CD14-positive monocyte (primary cell): ENCODE results near the gene CD44. TPM values are rescaled to one million over a fixed set of nuclear protein-coding genes. Genes with fewer than 3 reads are reported as not detected.
"Not testable (repeated sequence)": the region's sequence is repeated elsewhere in the genome, so short reads cannot be mapped to it uniquely, and the experiment has no call there.

ENCODE experiments used
- DNase-seq, 3 donors: peaks; one replicate each; pipeline ENCODE4 v3.0.0-alpha.2; 2011 to 2022
- H2AFZ ChIP-seq: 2 replicates; pipeline ENCODE4 v1.6.0; 2012; ENCODE audit warnings: mild to moderate bottlenecking, low read depth, low read length, inconsistent platforms; ENCODE audit not compliant: insufficient read depth, poor library complexity, severe bottlenecking
- H3K27ac ChIP-seq, 2 donors: 1 replicate in 1 of 2; 2 replicates in 1 of 2; pipeline ENCODE4 v1.5.1; 2012 to 2013; ENCODE audit warnings: low read length in 2 of 2, control low read depth in 1 of 2, inconsistent platforms in 1 of 2, low read depth in 1 of 2, mild to moderate bottlenecking in 1 of 2
- H3K27me3 ChIP-seq, 2 donors: one replicate each; pipeline versions ENCODE4 v1.6.0 to v1.6.1; 2011 to 2013; ENCODE audit warnings: low read length in 2 of 2; ENCODE audit not compliant: control insufficient read depth in 2 of 2, insufficient read depth in 2 of 2
- H3K36me3 ChIP-seq, 2 donors: replicated peaks in 1 of 2; 1 replicate in 1 of 2; 2 replicates in 1 of 2; pipeline versions ENCODE4 v1.5.1 to v1.6.1; 2012 to 2013; ENCODE audit warnings: low read length in 2 of 2, control low read depth in 1 of 2, inconsistent platforms in 1 of 2, mild to moderate bottlenecking in 1 of 2; ENCODE audit not compliant: insufficient read depth in 2 of 2, control insufficient read depth in 1 of 2
- H3K4me1 ChIP-seq, 2 donors: 1 replicate in 1 of 2; 2 replicates in 1 of 2; pipeline versions ENCODE4 v1.5.1 to v1.6.1; 2012 to 2013; ENCODE audit warnings: low read length in 2 of 2, control low read depth in 1 of 2, inconsistent platforms in 1 of 2, mild to moderate bottlenecking in 1 of 2, moderate library complexity in 1 of 2; ENCODE audit not compliant: insufficient read depth in 2 of 2, control insufficient read depth in 1 of 2
- H3K4me2 ChIP-seq: replicated peaks from 2 replicates; pipeline ENCODE3; 2012; ENCODE audit warnings: low read length, moderate library complexity, mild to moderate bottlenecking; ENCODE audit not compliant: poor library complexity, severe bottlenecking; ENCODE audit errors: extremely low read depth
- H3K4me3 ChIP-seq, 3 experiments: fragments of 200-600 bp in 1 of 3; sonication (generic) in 1 of 3; replicated peaks in 1 of 3; 1 replicate in 2 of 3; 2 replicates in 1 of 3; pipeline ENCODE4 v1.5.1; 2011 to 2013; ENCODE audit warnings: low read length in 3 of 3, mild to moderate bottlenecking in 3 of 3, control low read depth in 2 of 3, low read depth in 2 of 3, inconsistent platforms in 1 of 3, moderate library complexity in 1 of 3
- H3K79me2 ChIP-seq: 2 replicates; pipeline ENCODE4 v1.6.0; 2012; ENCODE audit warnings: mild to moderate bottlenecking, control low read depth, inconsistent platforms, low read length, moderate library complexity; ENCODE audit not compliant: insufficient read depth
- H3K9ac ChIP-seq: 2 replicates; pipeline ENCODE4 v1.6.0; 2017; ENCODE audit warnings: low read length, mild to moderate bottlenecking; ENCODE audit not compliant: insufficient read depth, poor library complexity, severe bottlenecking
- H3K9me3 ChIP-seq, 2 donors: replicated peaks in 1 of 2; 1 replicate in 1 of 2; 2 replicates in 1 of 2; pipeline versions ENCODE4 v1.5.1 to v1.6.1; 2012 to 2013; ENCODE audit warnings: low read length in 2 of 2, control low read depth in 1 of 2; ENCODE audit not compliant: control insufficient read depth in 1 of 2, insufficient read depth in 1 of 2
- H4K20me1 ChIP-seq: 2 replicates; pipeline ENCODE4 v1.6.0; 2012; ENCODE audit warnings: mild to moderate bottlenecking, low read length, control low read depth, moderate library complexity; ENCODE audit not compliant: insufficient read depth
- H3K27ac Mint-ChIP-seq, 7 donors: one replicate each; pipeline ENCODE4 v1.8.0; 2020; ENCODE audit warnings: mild to moderate bottlenecking in 7 of 7, mixed read lengths in 7 of 7, moderate library complexity in 6 of 7, inconsistent platforms in 2 of 7
- H3K27me3 Mint-ChIP-seq, 3 donors: one replicate each; pipeline ENCODE4 v1.8.0; 2021 to 2022; ENCODE audit warnings: low read depth in 3 of 3, mild to moderate bottlenecking in 3 of 3, mixed read lengths in 3 of 3, moderate library complexity in 3 of 3, inconsistent platforms in 1 of 3
- H3K36me3 Mint-ChIP-seq, 2 donors: one replicate each; pipeline ENCODE4 v1.8.0; 2020; ENCODE audit warnings: mixed read lengths in 2 of 2, inconsistent platforms in 1 of 2, mild to moderate bottlenecking in 1 of 2
- H3K4me1 Mint-ChIP-seq: one replicate; pipeline ENCODE4 v1.8.0; 2020; ENCODE audit warnings: mild to moderate bottlenecking, mixed read lengths
- H3K4me3 Mint-ChIP-seq, 2 donors: one replicate each; pipeline ENCODE4 v1.8.0; 2020; ENCODE audit warnings: mild to moderate bottlenecking in 2 of 2, mixed read lengths in 2 of 2, moderate library complexity in 1 of 2
- H3K9me3 Mint-ChIP-seq, 7 donors: one replicate each; pipeline ENCODE4 v1.8.0; 2020 to 2022; ENCODE audit warnings: mixed read lengths in 7 of 7, mild to moderate bottlenecking in 6 of 7, moderate library complexity in 6 of 7, inconsistent platforms in 2 of 7
- CTCF ChIP-seq: fragments of 200-600 bp; IDR thresholded peaks from one replicate; pipeline ENCODE4 v1.8.0; 2022; ENCODE audit warnings: antibody characterized with exemption, mild to moderate bottlenecking
- WGBS: methylation state at CpG from one replicate; pipeline ENCODE4 v1.1.5; 2013; ENCODE audit warnings: missing lambda C conversion rate; ENCODE audit not compliant: insufficient coverage; 5-methylcytosine and 5-hydroxymethylcytosine counted together
- intact Hi-C, 2 donors: fragments of 100-400 bp; cut with micrococcal nuclease; formaldehyde crosslinking; loops; one replicate each; pipeline versions ENCODE4 v1.15.0 to v1.15.1; 2023
- polyA plus RNA-seq, 3 donors: library from polyadenylated mRNA; depleted of rRNA in 1 of 3; unstranded in 2 of 3; stranded (reverse) in 1 of 3; fragments of 300-500 nt in 2 of 3; fragments of >200 nt in 1 of 3; fragmentation: Illumina TruSeq in 2 of 3; gene quantifications; 1 replicate in 2 of 3; 2 replicates in 1 of 3; pipeline ENCODE4 v1.2.3, GENCODE V29; 2012 to 2021

CD44 gene
- polyA plus RNA-seq, 3 donors: 415 to 866 (median 531) TPM

GRCh38 chr11:35106595-35106994 is 32.4 kb upstream of the CD44 start:
- 0% methylated on average over 1 of the region's 2 CpGs for WGBS
- intact Hi-C loops: no loop called here
- peak; percentile 42 to 55 (median 51) for DNase-seq
- no peak overlapping the region for H2AFZ ChIP-seq
- peaks cover 52% of the 10 kb centered on the region for H3K4me1 Mint-ChIP-seq
- peaks cover 0 to 2% (median 0%) of the 10 kb centered on the region in 3 donors for H3K27me3 Mint-ChIP-seq
- H3K4me2 ChIP-seq: peak overlapping the region; percentile 31
- peaks cover 4 to 9% (median 7%) of the 10 kb centered on the region in 7 donors for H3K9me3 Mint-ChIP-seq
- TF ChIP-seq CTCF: no peak
- H3K36me3 ChIP-seq: no peaks in the 10 kb centered on the region
- no peak overlapping the region for H3K4me3 ChIP-seq
- peak overlapping the region in 1 of 2 donors; percentile 51 for H3K4me3 Mint-ChIP-seq
- peak overlapping the region; percentile 24 to 96 (median 84) for H3K27ac Mint-ChIP-seq
- no peak overlapping the region for H3K9ac ChIP-seq
- H3K79me2 ChIP-seq: no peaks in the 10 kb centered on the region
- H3K27me3 ChIP-seq: no peaks in the 10 kb centered on the region
- peaks cover 4 to 6% of the 10 kb centered on the region in 2 donors for H3K36me3 Mint-ChIP-seq
- no peaks in the 10 kb centered on the region for H3K9me3 ChIP-seq
- H3K4me1 ChIP-seq: peaks cover 40 to 58% of the 10 kb centered on the region in 2 donors
- H3K27ac ChIP-seq: peak overlapping the region in 1 of 2 donors; percentile 67
- H4K20me1 ChIP-seq: no peaks in the 10 kb centered on the region

DNA sequence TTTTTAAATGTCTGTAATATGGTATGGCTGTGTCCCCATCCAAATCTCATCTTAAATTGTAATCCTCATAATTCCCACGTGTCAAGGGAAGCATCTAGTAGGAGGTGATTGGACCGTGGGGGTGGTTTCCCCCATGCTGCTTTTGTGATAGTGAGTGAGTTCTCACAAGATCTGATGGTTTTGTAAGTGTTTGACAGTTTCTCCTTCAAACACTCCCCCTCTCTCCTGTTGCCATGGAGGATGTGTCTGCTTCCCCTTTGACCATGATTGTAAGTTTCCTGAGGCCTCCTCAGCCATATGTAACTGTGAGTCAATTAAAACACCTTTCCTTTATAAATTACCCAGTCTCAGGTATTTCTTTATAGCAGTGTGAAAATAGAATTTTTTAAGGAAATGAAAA is 31.1 kb upstream of the CD44 start:
- no peaks in the 10 kb centered on the region for H3K79me2 ChIP-seq
- no peak for TF ChIP-seq CTCF
- no peak overlapping the region for H3K9ac ChIP-seq
- no peak overlapping the region for H3K4me3 ChIP-seq
- Mint-ChIP-seq H3K4me1 (peaks cover 55% of the 10 kb centered on the region), H3K27me3 (peaks cover 0 to 2% (median 0%) of the 10 kb centered on the region in 3 donors), H3K4me3 (no peak overlapping the region), H3K36me3 (peaks cover 4 to 6% of the 10 kb centered on the region in 2 donors), H3K27ac (peak overlapping the region; percentile 80 to 96 (median 89)), H3K9me3 (peaks cover 4 to 9% (median 6%) of the 10 kb centered on the region in 7 donors)
- no peak overlapping the region for H2AFZ ChIP-seq
- no peaks in the 10 kb centered on the region for H4K20me1 ChIP-seq
- no peaks in the 10 kb centered on the region for H3K27me3 ChIP-seq
- DNase-seq: peak; percentile 73 to 88 (median 75)
- peak overlapping the region in 1 of 2 donors; percentile 67 for H3K27ac ChIP-seq
- no CpG with 5 or more reads among the region's 2 CpGs for WGBS
- intact Hi-C loops: no loop called here
- H3K4me1 ChIP-seq: peaks cover 43 to 63% of the 10 kb centered on the region in 2 donors
- no peaks in the 10 kb centered on the region for H3K36me3 ChIP-seq
- no peaks in the 10 kb centered on the region for H3K9me3 ChIP-seq
- H3K4me2 ChIP-seq: no peak overlapping the region

DNA sequence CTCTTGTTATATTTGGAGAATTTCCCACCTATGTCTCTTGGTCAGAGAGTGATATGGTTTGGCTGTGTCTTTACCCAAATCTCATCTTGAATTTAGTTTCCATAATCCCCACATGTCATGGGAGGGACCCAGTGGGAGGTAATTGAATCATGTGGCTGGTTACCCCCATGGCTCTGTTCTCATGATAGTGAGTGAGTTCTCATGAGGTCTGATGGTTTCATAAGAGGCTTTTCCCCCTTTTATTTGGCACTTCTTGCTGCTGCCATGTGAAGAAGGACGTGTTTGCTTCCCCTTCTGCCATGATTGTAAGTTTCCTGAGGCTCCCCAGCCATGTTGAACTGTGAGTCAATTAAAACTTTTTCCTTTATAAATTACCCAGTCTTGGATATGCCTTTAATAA is 30.6 kb upstream of the CD44 start:
- Histone ChIP-seq H3K27ac (peak overlapping the region in 1 of 2 donors; percentile 67), H3K4me1 (peaks cover 43 to 63% of the 10 kb centered on the region in 2 donors)
- H3K4me2 ChIP-seq, H3K9ac ChIP-seq, H3K27me3 Mint-ChIP-seq, H2AFZ ChIP-seq, H3K36me3 Mint-ChIP-seq, H3K36me3 ChIP-seq, intact Hi-C loops, H3K4me3 ChIP-seq, H3K9me3 Mint-ChIP-seq, H3K79me2 ChIP-seq, H3K9me3 ChIP-seq, H3K4me3 Mint-ChIP-seq, H3K27me3 ChIP-seq, H4K20me1 ChIP-seq: not testable (repeated sequence)
- Mint-ChIP-seq H3K4me1 (peaks cover 55% of the 10 kb centered on the region), H3K27ac (peak overlapping the region; percentile 80 to 96 (median 89))
- no CpG with 5 or more reads among the region's 1 CpG for WGBS
- peak in 2 of 3 donors; percentile 54 to 65 for DNase-seq
